WTC11 (cell line): ENCODE measurements around the gene GPBP1L1.

Source experiments
- CTCF ChIP-seq: fragments of 200-600 bp; IDR thresholded peaks from 2 replicates; pipeline ENCODE4 v1.8.0; 2022; ENCODE audit warnings: antibody characterized with exemption
- ESRRA ChIP-seq: sonication (generic); formaldehyde crosslinking; IDR thresholded peaks from 2 replicates; pipeline ENCODE4 v1.8.1; 2022; ENCODE audit warnings: mild to moderate bottlenecking, missing genetic modification reagents, borderline replicate concordance
- NR1H2 ChIP-seq: sonication (generic); formaldehyde crosslinking; IDR thresholded peaks from 2 replicates; pipeline ENCODE4 v1.9.0; 2021; ENCODE audit warnings: mild to moderate bottlenecking, moderate library complexity, missing genetic modification reagents
- USF2 ChIP-seq: sonication (generic); formaldehyde crosslinking; IDR thresholded peaks from 2 replicates; pipeline ENCODE4 v1.8.1; 2023; ENCODE audit warnings: mild to moderate bottlenecking, missing genetic modification reagents, moderate library complexity
- ZNF232 ChIP-seq: sonication (generic); formaldehyde crosslinking; IDR thresholded peaks from 2 replicates; pipeline ENCODE4 v1.8.0; 2022; ENCODE audit warnings: mild to moderate bottlenecking, missing genetic modification reagents

- TF ChIP-seq USF2 (CRISPR knock-in tag) = no peak
- TF ChIP-seq ZNF232 = no peak
- TF ChIP-seq NR1H2 (CRISPR knock-in tag) = no peak
- no peak for TF ChIP-seq CTCF
- TF ChIP-seq ESRRA (CRISPR knock-in tag) = no peak
Measured at GRCh38 chr1:45621895-45622523, 64.3 kb downstream of the GPBP1L1 start.
